ENCODE measurements around the gene ATP6V1E1.

The ATP6V1E1 gene

DNA sequence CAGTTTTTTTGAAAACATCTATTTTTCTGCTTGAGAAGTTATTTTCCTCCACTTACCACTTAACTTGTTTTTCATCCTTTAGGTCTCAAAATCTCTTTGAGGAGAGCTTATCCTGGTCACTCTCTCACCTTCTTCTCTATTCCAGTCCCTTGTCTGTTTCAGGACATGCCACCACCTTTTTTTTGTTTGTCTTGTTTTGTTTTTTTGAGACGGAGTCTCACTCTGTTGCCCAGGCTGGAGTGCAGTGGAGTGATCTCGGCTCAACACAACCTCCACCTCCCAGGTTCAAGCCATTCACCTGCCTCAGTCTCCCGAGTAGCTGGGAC is 5.4 kb upstream of the ATP6V1E1 start:
- DNase-seq (ENCODE audit: low read depth) = no peak

DNA sequence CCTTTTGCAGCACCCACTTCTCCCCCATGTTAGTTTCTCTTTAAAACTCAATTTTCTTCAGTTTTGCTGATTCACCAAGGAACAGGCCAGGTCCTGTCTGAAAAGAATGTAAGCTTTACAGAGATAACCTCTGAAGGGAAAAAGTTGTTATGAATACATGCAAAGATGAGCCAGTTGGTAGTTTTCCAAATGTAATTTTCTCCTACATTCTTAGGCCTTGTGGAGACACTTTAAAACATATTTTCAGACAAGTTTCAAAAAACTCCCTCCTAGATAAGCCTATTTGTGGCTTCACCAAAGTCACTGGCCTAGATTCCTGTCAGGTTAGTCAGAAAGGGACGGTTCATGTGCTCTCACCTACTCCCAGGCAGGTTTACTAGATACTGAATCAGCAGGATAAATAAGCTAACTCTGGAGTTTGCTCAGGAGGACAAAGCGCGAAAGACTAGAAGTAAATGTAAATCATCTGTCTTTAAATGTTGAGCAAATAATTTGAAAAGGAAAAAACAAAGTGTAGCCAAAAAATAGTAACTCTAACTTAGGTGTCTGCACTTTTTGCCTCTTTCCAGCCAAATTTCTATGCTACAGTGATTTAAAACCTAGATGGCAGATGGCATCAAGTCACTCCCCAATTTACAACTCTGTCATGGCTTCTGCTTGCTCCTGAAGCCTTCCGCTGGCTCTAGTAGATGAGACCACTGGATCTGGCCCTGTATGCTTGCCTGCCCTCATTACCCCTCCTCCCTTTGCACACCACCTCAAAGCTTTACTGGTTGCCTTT is 4.9 kb upstream of the ATP6V1E1 start:
- peak; percentile 87 for DNase-seq (ENCODE audit: low read depth)

DNA sequence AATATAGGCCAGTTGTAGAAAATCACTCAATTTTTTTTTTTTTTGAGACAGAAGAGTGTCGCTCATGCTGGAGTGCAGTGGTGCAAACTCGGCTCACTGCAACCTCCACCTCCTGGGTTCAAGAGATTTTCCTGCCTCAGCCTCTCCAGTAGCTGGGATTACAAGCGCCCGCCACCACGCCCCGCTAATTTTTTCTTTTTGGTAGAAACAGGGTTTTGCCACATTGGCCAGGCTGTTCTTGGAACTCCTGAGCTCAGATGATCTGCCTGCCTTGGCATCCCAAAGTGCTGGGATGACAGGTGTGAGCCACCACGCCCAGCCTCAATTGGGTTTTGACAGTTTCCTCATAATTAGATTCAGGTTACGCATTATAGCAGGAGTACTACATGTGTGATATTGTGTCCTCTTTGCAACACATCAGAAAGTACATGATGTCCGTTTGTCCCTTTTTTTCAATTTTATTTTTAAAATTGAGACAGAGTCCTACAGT is 2.6 kb upstream of the ATP6V1E1 start:
- no peak for DNase-seq (ENCODE audit: low read depth)

DNA sequence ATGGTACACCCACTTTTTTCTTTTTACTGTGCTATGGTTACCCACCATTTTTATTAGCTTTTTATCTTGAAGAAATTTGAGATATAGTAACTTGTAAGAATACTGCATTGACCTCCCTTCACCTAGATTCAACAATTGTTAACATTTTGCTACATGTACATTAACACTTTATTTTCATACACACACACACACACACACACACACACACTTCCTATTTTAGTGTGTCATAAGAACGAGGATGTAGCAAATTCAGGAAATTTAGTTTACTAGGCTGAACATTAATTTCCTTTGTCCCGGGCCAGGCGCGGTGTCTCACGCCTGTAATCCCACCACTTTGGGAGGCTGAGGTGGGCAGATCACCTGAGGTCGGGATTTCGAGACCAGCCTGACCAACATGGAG is 1.1 kb upstream of the ATP6V1E1 start:
- no peak for DNase-seq (ENCODE audit: low read depth)

DNA sequence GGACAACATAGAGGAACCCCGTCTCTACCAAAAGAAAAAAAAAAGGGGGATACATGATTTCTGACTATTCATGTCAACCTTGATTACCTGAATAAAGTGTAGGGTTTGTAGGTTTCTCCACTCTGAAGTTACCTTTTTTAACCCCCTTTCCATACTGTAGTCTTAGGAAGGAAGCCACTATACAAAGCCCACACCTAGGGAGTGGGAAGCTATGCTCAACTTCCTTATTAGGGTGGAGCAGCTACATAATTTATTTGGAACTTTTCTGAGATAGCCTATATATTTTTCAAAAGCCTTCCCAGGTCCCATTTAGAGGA is 582 bp upstream of the ATP6V1E1 start:
- no peak for DNase-seq (ENCODE audit: low read depth)

DNA sequence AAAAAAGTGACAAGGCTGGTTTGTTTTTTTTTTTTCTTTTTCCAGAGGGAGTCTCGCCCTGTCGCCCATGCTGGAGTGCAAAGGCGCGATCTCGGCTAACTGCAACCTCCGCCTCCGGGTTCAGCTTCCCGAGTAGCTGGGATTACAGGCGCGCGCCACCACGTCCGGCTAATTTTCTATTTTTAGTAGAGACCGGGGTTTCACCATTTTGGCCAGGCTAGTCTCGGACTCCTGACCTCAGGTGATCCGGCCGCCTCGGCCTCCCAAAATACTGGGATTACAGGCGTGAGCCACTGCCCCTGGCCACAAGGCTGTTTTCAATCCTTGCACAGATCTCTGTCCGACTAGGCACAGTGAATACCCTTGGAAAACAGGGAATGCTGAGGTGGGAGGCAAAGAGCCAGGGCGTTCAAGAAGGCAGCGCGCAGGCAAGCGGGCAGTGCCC is 566 bp downstream of the ATP6V1E1 start:
- no peak for DNase-seq (ENCODE audit: low read depth)

DNA sequence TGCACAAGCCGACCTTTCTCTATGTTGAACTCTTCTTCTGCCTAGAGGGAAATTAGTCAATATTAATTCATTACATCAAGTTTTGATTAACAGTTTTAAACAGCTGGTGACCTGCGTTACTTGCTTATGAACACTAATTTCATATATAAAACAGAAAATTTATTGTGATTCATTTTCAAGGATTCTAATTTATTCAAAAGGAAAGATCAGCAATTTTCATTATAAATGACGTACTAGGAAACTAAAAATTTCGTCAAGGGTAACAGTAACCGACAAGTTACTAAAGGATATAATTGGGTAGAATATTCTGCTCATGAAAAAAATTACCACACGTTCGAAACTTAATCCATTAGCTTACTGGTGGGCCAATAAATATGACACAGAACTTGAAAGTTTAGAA is 15.3 kb downstream of the ATP6V1E1 start:
- DNase-seq (ENCODE audit: low read depth) = no peak

DNA sequence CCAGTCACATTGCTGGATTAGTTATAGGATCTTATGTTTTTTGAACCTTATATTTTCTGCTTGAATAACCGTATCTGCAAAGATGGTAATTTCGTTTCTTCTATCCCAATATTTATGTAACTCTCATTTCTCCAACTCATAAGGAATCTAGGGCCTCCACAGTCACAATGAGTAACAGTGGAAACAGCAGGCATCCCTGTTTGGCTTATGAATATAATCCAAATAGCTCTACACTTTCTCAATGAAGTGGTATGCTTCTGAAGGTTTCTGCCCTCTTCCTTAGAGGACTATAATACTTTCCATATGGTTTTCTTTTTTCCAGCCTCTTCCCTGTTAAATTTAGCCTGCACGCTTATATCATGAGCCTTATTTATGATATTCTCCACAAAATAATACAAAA is 16.5 kb downstream of the ATP6V1E1 start:
- no peak for DNase-seq (ENCODE audit: low read depth)

DNA sequence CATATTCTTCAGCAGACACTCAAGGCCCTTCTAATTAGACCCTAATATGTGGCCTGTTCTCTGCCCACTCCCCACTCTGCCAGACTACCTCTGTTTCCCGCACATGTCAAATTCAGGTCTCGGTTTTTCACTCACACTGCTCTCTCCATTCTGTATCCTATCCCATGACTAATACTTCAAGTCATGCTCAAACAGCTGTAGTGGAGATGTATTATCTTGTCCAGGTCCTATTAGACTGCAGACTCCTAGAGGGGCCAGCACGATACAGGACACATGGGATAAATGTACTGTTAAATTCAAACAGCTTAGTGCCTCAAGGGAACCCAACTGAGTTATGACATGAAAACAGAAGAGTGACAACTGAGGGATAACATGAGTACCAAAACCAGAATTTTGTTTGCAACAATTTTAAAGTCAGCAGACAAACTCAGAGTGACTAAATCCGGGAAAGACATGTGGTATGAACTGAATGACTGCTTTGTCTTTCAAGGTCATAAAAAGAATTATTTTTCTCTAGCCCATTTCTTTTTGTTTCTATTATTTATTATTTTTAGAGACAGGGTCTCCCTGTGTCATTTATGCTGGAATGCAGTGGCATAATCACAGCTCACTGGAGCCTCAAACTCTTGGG is 20.5 kb downstream of the ATP6V1E1 start:
- DNase-seq (ENCODE audit: low read depth) = no peak

DNA sequence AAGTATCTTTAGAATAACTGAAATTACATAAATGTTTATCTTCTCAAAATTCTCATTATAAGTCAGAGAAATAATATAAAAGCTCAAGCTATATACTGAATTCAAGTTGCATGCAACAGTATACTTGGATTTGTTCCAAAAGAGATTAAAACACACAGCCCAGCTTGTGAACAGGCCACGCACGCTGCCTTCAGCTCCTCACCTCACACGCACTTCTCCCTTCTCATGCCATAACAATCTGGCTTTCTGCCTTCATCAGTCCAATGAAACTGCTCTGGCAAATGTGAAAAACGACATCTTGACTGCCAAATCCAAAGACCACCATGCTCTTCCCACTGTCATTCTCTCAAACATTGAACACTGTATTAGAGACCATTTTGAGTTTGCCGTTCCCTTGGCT is 22.1 kb downstream of the ATP6V1E1 start:
- DNase-seq (ENCODE audit: low read depth) = peak; percentile 42

DNA sequence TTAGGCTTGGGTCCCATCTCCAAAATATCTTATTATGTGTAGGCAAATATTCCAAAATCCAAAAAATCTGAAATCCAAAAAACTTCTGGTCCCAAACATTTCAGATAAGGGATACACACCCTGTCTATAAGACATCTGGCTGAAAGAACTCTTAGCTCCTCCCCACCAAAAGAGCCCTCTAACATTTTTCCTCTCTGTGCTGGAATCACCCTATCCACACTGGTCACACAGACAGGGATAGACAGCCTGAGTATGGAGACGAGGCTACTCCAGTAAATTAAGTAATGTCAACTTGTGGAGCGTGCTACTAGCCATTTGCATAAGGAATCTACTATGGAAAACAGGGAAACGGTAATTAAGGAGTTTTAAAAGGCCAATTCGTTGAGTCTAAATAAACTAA is 24.9 kb downstream of the ATP6V1E1 start:
- DNase-seq (ENCODE audit: low read depth) = no peak

DNA sequence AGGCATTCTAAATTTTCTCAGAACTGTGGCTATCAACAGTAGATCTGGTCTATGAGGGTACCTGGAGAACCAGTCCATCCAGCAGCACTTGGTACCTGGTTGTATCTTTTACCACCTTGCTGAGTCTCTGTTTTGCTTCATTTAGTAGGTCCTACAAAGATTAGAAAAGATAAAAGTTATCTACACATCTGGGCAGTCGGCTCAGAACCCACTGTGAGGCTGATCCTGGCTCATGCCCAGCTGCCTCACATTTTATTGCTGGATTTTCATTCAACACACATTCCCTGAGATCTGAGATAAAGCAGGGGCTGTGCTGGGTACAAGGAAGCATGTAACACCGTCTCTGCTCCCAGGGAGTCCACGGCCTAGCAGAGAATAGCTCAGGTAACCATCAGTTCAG is 27.5 kb downstream of the ATP6V1E1 start:
- DNase-seq (ENCODE audit: low read depth) = no peak

DNA sequence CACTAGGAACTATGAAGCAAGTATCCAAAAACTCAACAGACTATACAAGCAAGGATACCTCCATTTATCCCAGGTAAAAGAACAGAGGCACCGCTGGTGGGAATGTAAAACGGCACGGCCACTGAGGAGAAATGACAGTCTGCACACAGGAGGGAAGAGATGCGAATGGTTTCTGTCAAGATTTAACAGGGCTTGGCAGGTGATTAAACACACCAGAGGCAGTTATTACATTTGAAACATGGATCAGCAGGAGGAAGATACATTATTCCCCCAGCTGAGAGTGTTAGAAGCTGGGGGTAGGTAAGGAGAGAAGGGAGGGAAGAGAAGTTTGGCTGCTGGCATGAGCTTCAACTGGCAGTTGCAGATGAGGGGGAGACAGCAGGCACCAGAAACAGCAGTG is 30.2 kb downstream of the ATP6V1E1 start:
- DNase-seq (ENCODE audit: low read depth) = no peak

DNA sequence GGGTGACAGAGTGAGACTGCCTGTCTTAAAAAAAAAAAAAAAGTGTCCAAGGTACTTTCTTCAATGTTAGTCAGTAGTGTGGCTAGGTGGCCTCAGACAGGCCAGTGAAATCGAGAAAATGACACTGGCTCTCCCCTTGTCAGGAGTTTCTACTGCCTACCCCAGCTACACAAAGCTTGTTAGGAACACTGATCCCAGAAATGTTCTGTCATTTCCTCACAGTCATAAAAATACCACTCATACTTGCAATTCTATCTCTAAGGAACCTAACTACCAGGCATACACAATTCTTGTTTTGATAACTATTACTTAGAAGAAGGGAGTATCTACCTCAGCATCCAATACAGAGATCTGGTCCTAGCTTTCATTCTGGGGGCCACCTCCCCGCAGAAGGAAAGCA is 31.3 kb downstream of the ATP6V1E1 start:
- DNase-seq (ENCODE audit: low read depth) = peak; percentile 70

DNA sequence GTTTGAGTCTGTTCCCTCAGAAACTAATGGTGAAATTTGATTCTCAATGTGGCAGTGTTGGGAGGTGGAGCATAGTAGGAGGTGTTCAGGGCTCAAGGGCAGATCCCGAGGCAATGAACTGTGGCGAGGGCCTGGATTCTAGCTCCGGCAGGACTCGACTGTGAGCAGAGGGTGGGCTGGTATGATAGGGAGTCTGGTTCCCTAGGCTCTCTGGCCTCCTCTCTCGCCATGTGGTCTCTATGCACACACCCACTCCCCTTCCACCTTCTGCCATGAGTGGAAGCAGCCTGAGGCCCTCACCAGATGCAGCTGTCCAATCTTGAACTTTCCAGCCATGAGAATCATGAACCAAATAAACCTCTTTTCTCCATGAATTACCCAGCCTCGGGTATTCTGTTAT is 32.3 kb downstream of the ATP6V1E1 start:
- DNase-seq (ENCODE audit: low read depth) = no peak

DNA sequence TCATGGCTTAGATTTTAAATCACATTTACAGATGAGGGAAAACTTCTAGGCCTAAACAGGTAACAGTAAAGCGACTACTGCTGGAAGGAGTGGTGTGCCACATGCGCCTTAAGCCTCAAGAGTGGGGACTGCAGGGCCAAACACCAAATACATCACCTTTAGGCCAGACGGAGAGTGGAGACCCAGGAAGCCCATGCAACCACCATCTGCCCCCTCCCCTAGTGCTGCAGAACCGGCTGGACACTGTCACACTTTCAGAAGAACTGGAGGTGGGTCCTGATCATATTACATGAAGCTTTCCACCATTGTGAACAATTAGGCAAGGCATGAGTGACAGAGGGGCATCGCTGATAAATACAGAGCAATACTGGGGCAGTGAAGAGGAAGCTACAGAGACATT is 36.3 kb downstream of the ATP6V1E1 start:
- DNase-seq (ENCODE audit: low read depth) = no peak

DNA sequence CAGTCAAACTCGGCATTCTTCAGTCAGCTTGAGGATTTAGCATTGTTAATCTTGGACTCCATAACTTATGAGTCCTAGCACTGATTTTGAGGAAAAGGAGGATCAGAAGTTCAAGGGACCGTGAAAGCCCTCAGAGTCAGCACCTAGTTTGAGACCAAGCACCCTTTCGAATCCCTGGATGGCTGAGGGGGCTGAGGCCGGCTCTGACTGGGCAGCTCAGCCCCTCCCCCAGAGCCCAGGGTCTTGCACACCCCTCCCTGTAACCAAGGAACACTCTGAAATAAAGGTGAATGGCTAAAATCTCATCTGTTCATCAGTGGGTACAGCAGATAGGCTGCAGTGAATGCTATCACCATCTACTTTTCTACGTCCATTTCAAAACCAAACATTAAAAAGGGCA is 38.0 kb downstream of the ATP6V1E1 start:
- no peak for DNase-seq (ENCODE audit: low read depth)

DNA sequence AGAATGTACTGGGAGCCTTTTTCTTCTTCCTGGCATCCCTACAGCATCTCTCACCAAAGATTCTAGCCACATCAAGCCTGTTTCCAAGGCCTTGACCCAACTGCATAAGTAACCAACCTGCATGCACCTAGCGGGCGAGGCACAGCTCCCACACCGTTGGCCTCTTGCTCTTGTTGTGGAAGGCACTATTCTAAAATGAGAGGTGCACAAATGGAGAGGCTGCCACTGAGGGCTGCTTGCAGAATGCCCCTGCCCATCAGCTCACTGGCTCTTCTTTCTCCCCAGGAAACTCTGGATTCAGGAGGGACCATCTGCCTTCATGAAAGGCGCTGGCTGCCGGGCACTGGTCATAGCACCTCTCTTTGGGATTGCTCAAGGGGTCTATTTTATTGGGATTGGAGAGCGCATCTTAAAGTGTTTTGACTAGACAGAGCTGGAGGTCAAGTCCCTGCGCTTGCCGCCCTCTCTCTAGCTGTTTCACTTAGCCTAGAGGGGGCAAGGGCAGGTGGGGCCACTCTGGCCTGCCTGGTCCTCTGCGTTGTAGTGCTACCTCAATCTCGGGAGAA is 38.7 kb downstream of the ATP6V1E1 start:
- DNase-seq (ENCODE audit: low read depth) = no peak

DNA sequence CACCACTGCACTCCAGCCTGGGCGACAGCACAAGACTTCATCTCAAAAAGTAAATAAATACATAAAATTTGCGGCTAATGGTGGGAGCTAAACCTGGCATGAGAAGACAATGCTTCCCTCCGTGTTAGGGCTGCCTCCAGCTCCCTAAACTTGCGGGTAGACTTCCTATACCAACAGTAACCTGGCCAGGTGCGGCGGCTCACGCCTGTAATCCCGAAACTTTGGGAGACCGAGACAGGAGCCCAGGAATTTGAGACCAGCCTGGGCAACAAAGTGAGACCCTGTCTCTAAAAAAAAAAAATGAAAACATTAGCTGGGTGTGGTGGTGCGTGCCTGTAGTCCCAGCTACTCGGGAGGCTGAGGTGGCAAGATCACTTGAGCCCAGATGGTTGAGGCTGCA is 39.9 kb downstream of the ATP6V1E1 start:
- no peak for DNase-seq (ENCODE audit: low read depth)

DNA sequence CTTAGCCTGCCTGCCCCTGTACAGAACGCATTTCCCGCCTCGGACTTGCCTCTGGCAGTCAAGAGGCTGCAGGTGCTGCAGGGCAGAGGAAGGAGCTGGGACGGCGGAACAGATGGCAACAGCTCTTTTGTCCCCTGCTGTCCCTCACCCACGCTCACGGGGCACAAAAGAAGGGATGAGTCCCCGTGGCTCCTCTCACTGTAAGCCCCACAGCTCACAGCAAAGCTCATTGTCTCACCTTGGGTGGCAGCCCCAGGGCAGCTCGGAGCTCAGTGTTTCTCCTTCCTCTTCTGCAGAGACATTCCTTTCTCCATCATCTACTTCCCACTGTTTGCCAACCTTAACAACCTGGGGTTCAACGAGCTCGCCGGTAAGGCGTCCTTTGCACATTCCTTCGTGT is 40.9 kb downstream of the ATP6V1E1 start:
- DNase-seq (ENCODE audit: low read depth) = no peak

DNA sequence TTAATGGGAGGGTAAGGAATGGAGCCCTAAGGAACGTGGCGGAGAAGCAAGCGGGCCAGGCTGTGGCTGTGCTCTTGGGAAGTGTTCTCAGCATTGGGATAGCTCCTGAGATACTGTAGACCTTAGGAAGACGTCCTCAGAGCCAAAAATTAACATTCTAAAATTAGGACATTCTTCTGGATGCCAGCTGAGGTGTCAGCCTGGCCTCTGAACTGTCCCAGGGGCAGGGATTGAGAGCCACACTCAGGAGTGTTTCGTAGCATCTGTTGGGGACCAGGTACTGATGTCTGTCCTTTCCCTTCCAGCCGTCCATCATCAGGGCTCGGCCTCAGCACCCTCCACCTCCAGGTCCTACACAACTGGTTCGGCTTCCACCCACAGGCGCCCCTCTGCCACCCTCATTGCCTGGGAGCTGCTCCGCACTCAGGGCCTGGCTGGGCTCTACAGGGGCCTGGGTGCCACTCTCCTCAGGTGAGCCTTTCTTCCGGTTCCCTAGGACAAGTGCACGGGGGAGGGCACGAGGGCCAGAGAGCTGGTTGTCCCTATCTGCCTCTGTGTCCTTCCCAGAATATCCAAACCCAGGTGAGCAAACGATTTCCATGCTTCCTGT is 41.6 kb downstream of the ATP6V1E1 start:
- DNase-seq (ENCODE audit: low read depth) = no peak

DNA sequence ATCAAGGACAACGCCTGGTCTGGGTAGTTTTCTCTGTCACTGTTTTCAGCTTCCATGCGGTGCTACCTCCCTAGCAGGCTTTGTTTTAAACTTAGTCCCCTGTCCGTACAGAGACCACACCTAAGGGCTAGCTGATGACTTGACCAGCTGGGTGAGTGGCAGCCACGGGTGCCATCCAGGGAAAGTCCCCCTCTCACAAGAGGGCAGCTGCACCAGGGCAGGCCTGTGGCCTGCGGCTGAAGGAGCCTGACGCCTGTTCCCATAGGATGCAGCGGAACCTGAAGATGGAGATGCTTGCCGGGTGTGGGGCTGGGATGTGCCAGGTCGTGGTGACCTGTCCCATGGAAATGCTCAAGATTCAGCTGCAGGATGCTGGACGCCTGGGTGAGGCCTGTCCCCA is 45.4 kb downstream of the ATP6V1E1 start:
- DNase-seq (ENCODE audit: low read depth) = no peak

DNA sequence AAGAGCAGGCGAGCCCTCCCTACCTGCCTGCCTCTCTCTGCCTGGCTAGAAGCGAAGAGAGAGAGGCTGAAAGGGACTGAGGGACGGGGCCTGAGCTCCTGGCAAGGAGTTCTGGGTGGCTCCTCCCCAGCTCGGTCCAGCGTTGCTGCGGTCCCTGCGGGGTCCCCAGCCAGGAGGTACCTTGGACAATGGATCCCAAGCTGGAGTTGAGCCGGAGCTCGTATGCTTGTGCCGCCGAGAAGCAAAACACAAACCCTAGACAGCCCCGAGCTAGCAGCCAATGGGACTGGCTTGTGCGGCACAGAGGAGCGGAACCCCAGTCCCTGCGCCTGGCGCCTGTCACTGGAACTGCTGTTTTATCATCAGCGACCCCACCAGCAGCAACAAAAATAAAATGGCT is 46.9 kb downstream of the ATP6V1E1 start:
- no peak for DNase-seq (ENCODE audit: low read depth)
